ENCODE results near the gene FHL5. TPM values are rescaled to one million over a fixed set of nuclear protein-coding genes. Genes with fewer than 3 reads are reported as not detected.

The FHL5 gene
- total and polyA plus RNA-seq, 2 experiments from 2014 or later: not detected

DNA sequence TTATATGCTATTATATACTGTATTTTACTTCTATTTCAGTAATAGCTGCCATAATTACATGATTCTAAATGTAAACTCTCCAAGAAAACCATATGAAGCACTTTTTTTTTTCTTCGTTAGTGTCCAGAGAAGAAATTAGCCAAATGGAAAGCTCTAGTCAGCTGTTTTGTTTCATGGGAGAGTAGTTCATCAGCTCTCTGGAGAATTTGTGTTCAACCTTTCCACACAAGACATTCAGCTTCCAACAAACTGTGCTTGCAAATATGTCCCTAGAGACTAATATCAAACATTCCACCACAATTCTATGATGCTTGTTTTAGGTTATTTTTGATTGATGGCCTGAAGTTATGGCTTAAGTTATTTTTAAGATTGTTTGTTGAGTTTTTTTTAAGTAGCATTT is 19.5 kb downstream of the FHL5 start:
- no peak overlapping the region for H3K4me2 ChIP-seq
- no peak for DNase-seq (ENCODE audit: low spot score)
- no peaks in the 10 kb centered on the region for H3K27me3 ChIP-seq
- H3K4me3 ChIP-seq: no peak overlapping the region
- WGBS (ENCODE audit: low lambda C conversion rate, missing lambda C conversion rate): 85% methylated on average over 1 of the region's 1 CpG
- H3K4me1 ChIP-seq (ENCODE audit: insufficient read depth): no peaks in the 10 kb centered on the region
- H2AFZ ChIP-seq: no peak overlapping the region
- H3K79me2 ChIP-seq: no peaks in the 10 kb centered on the region
- H4K20me1 ChIP-seq (ENCODE audit: insufficient read depth, poor library complexity, severe bottlenecking): no peaks in the 10 kb centered on the region
- no peaks in the 10 kb centered on the region for H3K9me2 ChIP-seq (replicated peaks; ENCODE audit: insufficient read depth)
- TF ChIP-seq EZH2phosphoT487 (IDR thresholded peaks at IDR 0.05; ENCODE audit: low read depth, severe bottlenecking, unreplicated experiment) (no peak), EZH2 (IDR thresholded peaks at IDR 0.05; ENCODE audit: borderline replicate concordance) (no peak)
- TF ChIP-seq, protein P1, sequence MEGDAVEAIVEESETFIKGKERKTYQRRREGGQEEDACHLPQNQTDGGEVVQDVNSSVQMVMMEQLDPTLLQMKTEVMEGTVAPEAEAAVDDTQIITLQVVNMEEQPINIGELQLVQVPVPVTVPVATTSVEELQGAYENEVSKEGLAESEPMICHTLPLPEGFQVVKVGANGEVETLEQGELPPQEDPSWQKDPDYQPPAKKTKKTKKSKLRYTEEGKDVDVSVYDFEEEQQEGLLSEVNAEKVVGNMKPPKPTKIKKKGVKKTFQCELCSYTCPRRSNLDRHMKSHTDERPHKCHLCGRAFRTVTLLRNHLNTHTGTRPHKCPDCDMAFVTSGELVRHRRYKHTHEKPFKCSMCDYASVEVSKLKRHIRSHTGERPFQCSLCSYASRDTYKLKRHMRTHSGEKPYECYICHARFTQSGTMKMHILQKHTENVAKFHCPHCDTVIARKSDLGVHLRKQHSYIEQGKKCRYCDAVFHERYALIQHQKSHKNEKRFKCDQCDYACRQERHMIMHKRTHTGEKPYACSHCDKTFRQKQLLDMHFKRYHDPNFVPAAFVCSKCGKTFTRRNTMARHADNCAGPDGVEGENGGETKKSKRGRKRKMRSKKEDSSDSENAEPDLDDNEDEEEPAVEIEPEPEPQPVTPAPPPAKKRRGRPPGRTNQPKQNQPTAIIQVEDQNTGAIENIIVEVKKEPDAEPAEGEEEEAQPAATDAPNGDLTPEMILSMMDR (IDR thresholded peaks at IDR 0.05; ENCODE audit: poor library complexity): no peak
- H3K27ac ChIP-seq: no peak overlapping the region
- H3K9me3 ChIP-seq (ENCODE audit: low read depth): no peaks in the 10 kb centered on the region
- H3K36me3 ChIP-seq (replicated peaks; ENCODE audit: insufficient read depth, low read depth): no peaks in the 10 kb centered on the region

DNA sequence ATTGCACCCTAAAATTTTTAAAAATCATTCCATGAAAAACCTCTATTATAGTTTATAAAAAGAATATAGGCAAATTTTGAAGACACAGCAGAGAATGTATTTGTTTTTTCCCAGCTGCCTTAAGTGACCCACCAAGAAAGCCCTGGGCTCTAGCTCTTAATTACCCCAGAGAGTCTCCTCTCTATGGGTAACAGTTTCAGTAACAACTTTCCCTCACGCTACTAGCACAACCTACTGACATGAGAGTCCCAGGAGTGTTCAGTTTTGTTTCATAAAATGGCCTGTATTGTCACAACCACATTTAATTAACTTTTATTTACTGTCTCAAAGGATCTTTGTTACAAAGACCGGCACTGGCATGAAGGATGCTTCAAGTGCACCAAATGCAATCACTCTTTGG is 41.5 kb downstream of the FHL5 start:
- H3K9me3 ChIP-seq (ENCODE audit: low read depth): no peaks in the 10 kb centered on the region
- no peaks in the 10 kb centered on the region for H4K20me1 ChIP-seq (ENCODE audit: insufficient read depth, poor library complexity, severe bottlenecking)
- no peak overlapping the region for H3K4me2 ChIP-seq
- TF ChIP-seq EZH2phosphoT487 (IDR thresholded peaks at IDR 0.05; ENCODE audit: low read depth, severe bottlenecking, unreplicated experiment): no peak
- TF ChIP-seq, protein P1 (IDR thresholded peaks at IDR 0.05; ENCODE audit: poor library complexity): no peak
- no peak for TF ChIP-seq EZH2 (IDR thresholded peaks at IDR 0.05; ENCODE audit: borderline replicate concordance)
- H3K9me2 ChIP-seq (replicated peaks; ENCODE audit: insufficient read depth): no peaks in the 10 kb centered on the region
- no peak for DNase-seq (ENCODE audit: low spot score)
- H2AFZ ChIP-seq: no peak overlapping the region
- H3K36me3 ChIP-seq (replicated peaks; ENCODE audit: insufficient read depth, low read depth): no peaks in the 10 kb centered on the region
- no peaks in the 10 kb centered on the region for H3K27me3 ChIP-seq
- 90% methylated on average over 2 of the region's 2 CpGs for WGBS (ENCODE audit: low lambda C conversion rate, missing lambda C conversion rate)
- H3K79me2 ChIP-seq: no peaks in the 10 kb centered on the region
- no peak overlapping the region for H3K27ac ChIP-seq
- no peak overlapping the region for H3K4me3 ChIP-seq
- H3K4me1 ChIP-seq (ENCODE audit: insufficient read depth): no peaks in the 10 kb centered on the region

DNA sequence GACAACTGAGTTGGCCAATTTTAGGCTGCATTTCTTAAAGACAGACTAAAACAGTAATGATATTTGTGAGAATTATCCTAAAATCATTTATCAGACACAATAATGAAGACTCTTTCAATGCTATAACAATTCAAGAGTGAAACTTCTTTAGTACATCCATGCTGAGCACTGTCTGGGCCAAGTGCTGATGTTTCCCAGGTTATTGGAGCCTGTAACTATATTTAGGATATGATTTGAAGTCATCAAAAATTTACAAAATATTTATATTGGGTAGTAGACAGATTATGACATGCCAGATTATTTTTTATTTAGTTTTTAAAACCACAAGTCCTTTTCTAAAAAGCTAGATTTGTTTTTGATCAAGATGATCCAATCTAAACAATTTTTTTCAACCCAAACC is 45.1 kb downstream of the FHL5 start:
- Histone ChIP-seq H3K4me3 (no peak overlapping the region), H3K27ac (no peak overlapping the region), H3K4me1 (ENCODE audit: insufficient read depth) (no peaks in the 10 kb centered on the region), H4K20me1 (ENCODE audit: insufficient read depth, poor library complexity, severe bottlenecking) (no peaks in the 10 kb centered on the region), H2AFZ (no peak overlapping the region), H3K27me3 (no peaks in the 10 kb centered on the region), H3K79me2 (no peaks in the 10 kb centered on the region), H3K4me2 (no peak overlapping the region), H3K9me3 (ENCODE audit: low read depth) (no peaks in the 10 kb centered on the region), H3K36me3 (replicated peaks; ENCODE audit: insufficient read depth, low read depth) (no peaks in the 10 kb centered on the region), H3K9me2 (replicated peaks; ENCODE audit: insufficient read depth) (no peaks in the 10 kb centered on the region)
- TF ChIP-seq EZH2phosphoT487 (IDR thresholded peaks at IDR 0.05; ENCODE audit: low read depth, severe bottlenecking, unreplicated experiment) (no peak), EZH2 (IDR thresholded peaks at IDR 0.05; ENCODE audit: borderline replicate concordance) (no peak)
- TF ChIP-seq, protein P1 (IDR thresholded peaks at IDR 0.05; ENCODE audit: poor library complexity): no peak
- no peak for DNase-seq (ENCODE audit: low spot score)

DNA sequence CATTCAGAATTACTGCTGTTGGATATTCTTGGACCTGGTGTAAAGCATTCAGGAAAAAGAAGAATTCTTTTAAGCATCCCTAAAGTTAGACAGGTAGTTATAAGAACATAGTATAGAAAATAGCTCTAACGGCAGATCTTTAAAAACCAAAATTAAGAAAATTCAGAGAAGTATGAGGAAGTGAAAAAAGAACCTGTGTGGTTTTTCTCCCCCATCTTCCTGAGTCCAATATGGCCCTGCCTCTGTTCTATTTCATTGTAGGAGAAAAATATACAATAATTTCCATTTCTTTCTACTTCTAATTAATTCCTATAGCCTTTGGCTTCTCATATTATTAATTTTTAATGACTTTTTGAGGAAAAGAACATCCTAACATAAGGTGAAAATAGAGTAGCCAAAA is 47.1 kb downstream of the FHL5 start:
- H3K9me2 ChIP-seq (replicated peaks; ENCODE audit: insufficient read depth): no peaks in the 10 kb centered on the region
- H3K36me3 ChIP-seq (replicated peaks; ENCODE audit: insufficient read depth, low read depth): no peaks in the 10 kb centered on the region
- no peaks in the 10 kb centered on the region for H3K79me2 ChIP-seq
- TF ChIP-seq EZH2phosphoT487 (IDR thresholded peaks at IDR 0.05; ENCODE audit: low read depth, severe bottlenecking, unreplicated experiment): no peak
- no peak for TF ChIP-seq EZH2 (IDR thresholded peaks at IDR 0.05; ENCODE audit: borderline replicate concordance)
- TF ChIP-seq, protein P1 (IDR thresholded peaks at IDR 0.05; ENCODE audit: poor library complexity): no peak
- no peak for DNase-seq (ENCODE audit: low spot score)
- H3K4me1 ChIP-seq (ENCODE audit: insufficient read depth): no peaks in the 10 kb centered on the region
- no peak overlapping the region for H3K4me3 ChIP-seq
- no peak overlapping the region for H2AFZ ChIP-seq
- H3K4me2 ChIP-seq: no peak overlapping the region
- H4K20me1 ChIP-seq (ENCODE audit: insufficient read depth, poor library complexity, severe bottlenecking): no peaks in the 10 kb centered on the region
- H3K27ac ChIP-seq: no peak overlapping the region
- 96% methylated on average over 1 of the region's 1 CpG for WGBS (ENCODE audit: low lambda C conversion rate, missing lambda C conversion rate)
- no peaks in the 10 kb centered on the region for H3K9me3 ChIP-seq (ENCODE audit: low read depth)
- H3K27me3 ChIP-seq: no peaks in the 10 kb centered on the region
